ENCODE data around the gene ZNF710.

DNA sequence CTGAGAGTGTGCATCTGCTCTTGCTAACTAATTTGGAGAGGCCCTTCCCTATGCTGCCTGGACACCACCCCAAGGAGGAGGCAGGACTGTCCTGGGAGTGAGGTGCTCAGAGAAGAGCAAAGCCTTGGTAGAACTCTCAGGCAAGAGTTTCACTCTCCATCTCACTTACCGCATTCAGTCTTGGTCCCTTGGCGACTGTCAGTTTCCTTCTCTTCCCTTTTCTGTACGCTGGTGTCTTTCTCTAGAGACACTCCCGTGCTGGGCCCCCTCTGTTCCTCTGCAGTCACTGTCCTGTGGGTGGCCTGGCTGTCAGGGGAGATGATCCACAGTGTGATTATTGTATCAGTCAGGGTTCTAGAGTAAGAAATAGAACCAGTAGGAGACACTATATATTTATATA, 57.2 kb downstream of the ZNF710 start:
- TF ChIP-seq, protein P1, sequence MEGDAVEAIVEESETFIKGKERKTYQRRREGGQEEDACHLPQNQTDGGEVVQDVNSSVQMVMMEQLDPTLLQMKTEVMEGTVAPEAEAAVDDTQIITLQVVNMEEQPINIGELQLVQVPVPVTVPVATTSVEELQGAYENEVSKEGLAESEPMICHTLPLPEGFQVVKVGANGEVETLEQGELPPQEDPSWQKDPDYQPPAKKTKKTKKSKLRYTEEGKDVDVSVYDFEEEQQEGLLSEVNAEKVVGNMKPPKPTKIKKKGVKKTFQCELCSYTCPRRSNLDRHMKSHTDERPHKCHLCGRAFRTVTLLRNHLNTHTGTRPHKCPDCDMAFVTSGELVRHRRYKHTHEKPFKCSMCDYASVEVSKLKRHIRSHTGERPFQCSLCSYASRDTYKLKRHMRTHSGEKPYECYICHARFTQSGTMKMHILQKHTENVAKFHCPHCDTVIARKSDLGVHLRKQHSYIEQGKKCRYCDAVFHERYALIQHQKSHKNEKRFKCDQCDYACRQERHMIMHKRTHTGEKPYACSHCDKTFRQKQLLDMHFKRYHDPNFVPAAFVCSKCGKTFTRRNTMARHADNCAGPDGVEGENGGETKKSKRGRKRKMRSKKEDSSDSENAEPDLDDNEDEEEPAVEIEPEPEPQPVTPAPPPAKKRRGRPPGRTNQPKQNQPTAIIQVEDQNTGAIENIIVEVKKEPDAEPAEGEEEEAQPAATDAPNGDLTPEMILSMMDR (conservative IDR thresholded peaks at IDR 0.05; ENCODE audit: low read depth, low read length), result no peak
- no peak for TF ChIP-seq EZH2 (IDR thresholded peaks at IDR 0.05; ENCODE audit: borderline replicate concordance, low read depth, low read length, poor library complexity, severe bottlenecking)

Measured in A673 (cell line).